GM10248 (cell line): ENCODE measurements around the gene SP1.
"Not testable (repeated sequence)": the region's sequence is repeated elsewhere in the genome, so short reads cannot be mapped to it uniquely, and the experiment has no call there.

Source experiments
- CTCF ChIA-PET: fragments of 300-600 bp; sonication (Branson Sonifier 250); formaldehyde crosslinking; extraction: SDS; loops from one replicate; lab custom pipeline; 2021; ENCODE audit warnings: antibody characterized with exemption; lab: Yijun Ruan, JAX
- POLR2A ChIA-PET: fragments of 350-650 bp; sonication (Branson Sonifier 250); formaldehyde crosslinking; extraction: SDS; loops from one replicate; lab custom pipeline; 2020; ENCODE audit warnings: antibody characterized with exemption; lab: Yijun Ruan, JAX
- DNase-seq: peaks from one replicate; pipeline ENCODE4 v3.0.0; 2012; ENCODE audit errors: extremely low spot score
- TF ChIP-seq, protein P1 (sequence below): IDR thresholded peaks from 2 replicates; pipeline ENCODE4 v1.5.1; 2012; ENCODE audit warnings: mild to moderate bottlenecking, low read depth; ENCODE audit errors: extremely low read depth, missing control alignments, control extremely low read depth

Gene SP1

DNA sequence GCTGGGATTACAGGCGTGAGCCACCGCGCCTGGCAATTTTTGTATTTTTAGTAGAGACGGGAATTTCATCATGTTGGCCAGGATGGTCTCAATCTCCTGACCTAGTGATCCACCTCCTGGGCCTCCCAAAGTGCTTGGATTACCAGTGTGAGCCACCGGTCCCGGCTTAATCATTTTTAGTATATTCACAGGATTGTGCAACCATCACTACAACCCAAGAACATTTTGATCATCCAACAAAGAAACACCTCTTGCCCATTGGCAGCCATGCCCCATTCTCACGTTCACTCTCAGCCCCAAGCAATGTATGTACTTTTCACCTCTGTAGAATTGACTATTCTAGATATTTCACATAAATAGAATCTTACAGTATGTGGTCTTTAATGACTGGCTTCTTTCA is 19.9 kb downstream of the SP1 start:
- DNase-seq, result no peak
- ChIA-PET CTCF (no interaction called here), POLR2A (no interaction called here)
- TF ChIP-seq, protein P1, sequence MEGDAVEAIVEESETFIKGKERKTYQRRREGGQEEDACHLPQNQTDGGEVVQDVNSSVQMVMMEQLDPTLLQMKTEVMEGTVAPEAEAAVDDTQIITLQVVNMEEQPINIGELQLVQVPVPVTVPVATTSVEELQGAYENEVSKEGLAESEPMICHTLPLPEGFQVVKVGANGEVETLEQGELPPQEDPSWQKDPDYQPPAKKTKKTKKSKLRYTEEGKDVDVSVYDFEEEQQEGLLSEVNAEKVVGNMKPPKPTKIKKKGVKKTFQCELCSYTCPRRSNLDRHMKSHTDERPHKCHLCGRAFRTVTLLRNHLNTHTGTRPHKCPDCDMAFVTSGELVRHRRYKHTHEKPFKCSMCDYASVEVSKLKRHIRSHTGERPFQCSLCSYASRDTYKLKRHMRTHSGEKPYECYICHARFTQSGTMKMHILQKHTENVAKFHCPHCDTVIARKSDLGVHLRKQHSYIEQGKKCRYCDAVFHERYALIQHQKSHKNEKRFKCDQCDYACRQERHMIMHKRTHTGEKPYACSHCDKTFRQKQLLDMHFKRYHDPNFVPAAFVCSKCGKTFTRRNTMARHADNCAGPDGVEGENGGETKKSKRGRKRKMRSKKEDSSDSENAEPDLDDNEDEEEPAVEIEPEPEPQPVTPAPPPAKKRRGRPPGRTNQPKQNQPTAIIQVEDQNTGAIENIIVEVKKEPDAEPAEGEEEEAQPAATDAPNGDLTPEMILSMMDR, result no peak

GRCh38 chr12:53402351-53402750 is 22.4 kb downstream of the SP1 start:
- POLR2A ChIA-PET, DNase-seq: not testable (repeated sequence)
- CTCF ChIA-PET, result interaction anchor here (1.1 to 2.2 kb wide), 5 partner anchors 14 to 50 kb away, joined by 3 to 5 read pairs (median 4); no protein-coding TSS in a partner anchor

GRCh38 chr12:53402871-53403270 is 22.9 kb downstream of the SP1 start:
- ChIA-PET CTCF (interaction anchor here (2.2 to 2.9 kb wide), 2 partner anchors 15 to 21 kb away, joined by 4 to 10 read pairs; no protein-coding TSS in a partner anchor), POLR2A (no interaction called here)
- DNase-seq, result no peak
- TF ChIP-seq, protein P1, result no peak

- ChIA-PET CTCF (interaction anchor here (1.1 to 2.7 kb wide), 4 partner anchors 10 to 90 kb away, joined by 3 to 18 read pairs (median 4); partner anchors contain the start of gene AAAS), POLR2A (no interaction called here)
Observed at GRCh38 chr12:53410951-53411350, 31.0 kb downstream of the SP1 start.

GRCh38 chr12:53413485-53414204 is 33.7 kb downstream of the SP1 start:
- ChIA-PET POLR2A (no interaction called here), CTCF (interaction anchor here (1.1 to 2.4 kb wide), 8 partner anchors 17 to 348 kb away, joined by 3 to 14 read pairs (median 4); no protein-coding TSS in a partner anchor)
- peak; percentile 2 for DNase-seq
- TF ChIP-seq, protein P1, result no peak

More at GRCh38 chr12:53410951-53411350, 31.0 kb downstream of the SP1 start:
- TF ChIP-seq, protein P1, result no peak
- DNase-seq, result no peak

GRCh38 chr12:53414756-53415417 is 34.9 kb downstream of the SP1 start:
- TF ChIP-seq, protein P1, result no peak
- ChIA-PET CTCF (interaction anchor here (0.8 to 2.4 kb wide), 10 partner anchors 18 to 349 kb away, joined by 3 to 14 read pairs (median 4); partner anchors contain the start of gene AAAS), POLR2A (interaction anchor here (0.6 kb wide), 1 partner anchor 23 kb away, joined by 7 read pairs; no protein-coding TSS in a partner anchor)
- DNase-seq, result peak; percentile 2

- DNase-seq, POLR2A ChIA-PET: not testable (repeated sequence)
- CTCF ChIA-PET, result interaction anchor here (0.8 to 2.4 kb wide), 6 partner anchors 20 to 95 kb away, joined by 3 to 14 read pairs (median 4); partner anchors contain the start of gene AAAS
Observed at GRCh38 chr12:53415752-53416389, 35.9 kb downstream of the SP1 start.

GRCh38 chr12:53417291-53417816 is 37.4 kb downstream of the SP1 start:
- POLR2A ChIA-PET, result interaction anchor here (0.6 kb wide), 2 partner anchors 24 to 84 kb away, joined by 3 read pairs; partner anchors contain the start of gene TARBP2
- CTCF ChIA-PET, result interaction anchor here (0.9 to 2.7 kb wide), 11 partner anchors 7 to 206 kb away, joined by 3 to 30 read pairs (median 4); partner anchors contain the start of genes AAAS and SP1
- peak; percentile 52 for DNase-seq
